ENCODE data around the gene DUSP2. TPM values are rescaled to one million over a fixed set of nuclear protein-coding genes. Genes with fewer than 3 reads are reported as not detected.

DUSP2 gene
- total and polyA plus RNA-seq, 11 donors = 0.56 to 23.1 (median 2.7) TPM

GRCh38 chr2:96153991-96154431 is 8.8 kb upstream of the DUSP2 start:
- Histone ChIP-seq H3K27ac (no peak overlapping the region), H3K36me3 (no peaks in the 10 kb centered on the region), H3K27me3 (no peaks in the 10 kb centered on the region), H3K4me3 (no peak overlapping the region), H3K4me1 (peaks cover 0 to 16% (median 0%) of the 10 kb centered on the region in 12 donors), H3K9me3 (no peaks in the 10 kb centered on the region)
- intact Hi-C loops (cut with DNase I) = no loop called here
- peak in 2 of 4 donors; percentile 11 for ATAC-seq
- WGBS, 4 donors = 73 to 86% (median 82%) methylated on average over 6 to 7 of the region's 7 CpGs
- peak in 1 of 5 donors; percentile 51 for DNase-seq
- TF ChIP-seq POLR2A (IDR thresholded peaks at IDR 0.05) (no peak), CTCF (IDR thresholded peaks at IDR 0.05) (no peak)

- Histone ChIP-seq H3K36me3 (no peaks in the 10 kb centered on the region), H3K9me3 (no peaks in the 10 kb centered on the region), H3K4me1 (peaks cover 0 to 17% (median 0%) of the 10 kb centered on the region in 12 donors), H3K27ac (no peak overlapping the region), H3K27me3 (no peaks in the 10 kb centered on the region), H3K4me3 (no peak overlapping the region)
- no peak for ATAC-seq
- DNase-seq = peak in 2 of 5 donors; percentile 5 to 29
- TF ChIP-seq CTCF (IDR thresholded peaks at IDR 0.05) (no peak), POLR2A (IDR thresholded peaks at IDR 0.05) (no peak)
- WGBS, 4 donors = 90 to 100% (median 92%) methylated on average over 7 of the region's 7 CpGs
- intact Hi-C loops (cut with DNase I) = no loop called here
Observed at GRCh38 chr2:96153291-96153713, 8.1 kb upstream of the DUSP2 start.

GRCh38 chr2:96152304-96153161 is 7.3 kb upstream of the DUSP2 start:
- Histone ChIP-seq H3K4me1 (peaks cover 0 to 17% (median 2%) of the 10 kb centered on the region in 12 donors), H3K36me3 (no peaks in the 10 kb centered on the region), H3K27ac (no peak overlapping the region), H3K27me3 (no peaks in the 10 kb centered on the region), H3K4me3 (no peak overlapping the region), H3K9me3 (no peaks in the 10 kb centered on the region)
- ATAC-seq (no peak), DNase-seq (peak in 3 of 5 donors; percentile 3 to 45 (median 13))
- intact Hi-C loops (cut with DNase I) = no loop called here
- TF ChIP-seq CTCF (IDR thresholded peaks at IDR 0.05) (no peak), POLR2A (IDR thresholded peaks at IDR 0.05) (no peak)
- WGBS, 4 donors = 74 to 81% (median 78%) methylated on average over 13 of the region's 13 CpGs

GRCh38 chr2:96151595-96152303 is 6.5 kb upstream of the DUSP2 start:
- no peaks in the 10 kb centered on the region for H3K9me3 ChIP-seq
- 92 to 95% (median 94%) methylated on average over 9 of the region's 9 CpGs for WGBS, 4 donors
- TF ChIP-seq POLR2A (IDR thresholded peaks at IDR 0.05) (no peak), CTCF (IDR thresholded peaks at IDR 0.05) (no peak)
- ATAC-seq (no peak), DNase-seq (peak in 1 of 5 donors; percentile 2)
- H3K27me3 ChIP-seq = no peaks in the 10 kb centered on the region
- intact Hi-C loops (cut with DNase I) = no loop called here
- no peaks in the 10 kb centered on the region for H3K36me3 ChIP-seq
- H3K27ac ChIP-seq = no peak overlapping the region
- peaks cover 0 to 22% (median 5%) of the 10 kb centered on the region in 12 donors for H3K4me1 ChIP-seq
- H3K4me3 ChIP-seq = no peak overlapping the region

All from heart left ventricle (tissue), 16 donors.